Ovary (tissue), 9 donors: ENCODE results near the gene CDHR2. TPM values are rescaled to one million over a fixed set of nuclear protein-coding genes. Genes with fewer than 3 reads are reported as not detected.
A peak's percentile ranks its signal among the peaks of the same experiment; 100 is the strongest.

Experiments used
- DNase-seq, 5 donors: peaks; one replicate each; pipeline ENCODE4 v3.0.0-alpha.2; 2019 to 2020
- H3K27ac ChIP-seq, 2 donors: fragments of 200-600 bp; one replicate each; pipeline versions ENCODE4 v1.5.1 to v1.8.0; 2019 to 2022
- H3K27me3 ChIP-seq: fragments of 200-600 bp; one replicate; pipeline ENCODE4 v1.8.0; 2022
- H3K36me3 ChIP-seq: fragments of 200-600 bp; sonication (generic); one replicate; pipeline ENCODE4 v1.5.1; 2019
- H3K4me1 ChIP-seq: one replicate; pipeline ENCODE4 v1.8.1; 2013; ENCODE audit warnings: mild to moderate bottlenecking, moderate library complexity; ENCODE audit not compliant: insufficient read depth
- H3K4me3 ChIP-seq: fragments of 200-600 bp; sonication (generic); one replicate; pipeline ENCODE4 v1.5.1; 2017
- H3K9me3 ChIP-seq, 2 donors: fragments of 200-600 bp in 1 of 2; sonication (generic) in 1 of 2; one replicate each; pipeline versions ENCODE4 v1.5.1 to v1.8.1; 2013 to 2019; ENCODE audit warnings: mild to moderate bottlenecking in 1 of 2, moderate library complexity in 1 of 2
- CTCF ChIP-seq, 3 donors: fragments of 450-650 bp in 2 of 3; fragments of 200-600 bp in 1 of 3; IDR thresholded peaks; one replicate each; pipeline versions ENCODE4 v1.5.1 to v1.8.0; 2016 to 2022; ENCODE audit warnings: antibody characterized with exemption in 3 of 3, mild to moderate bottlenecking in 1 of 3
- EP300 ChIP-seq: sonication (generic); formaldehyde crosslinking; IDR thresholded peaks from one replicate; pipeline ENCODE4 v1.6.1; 2017; ENCODE audit warnings: antibody characterized with exemption
- POLR2A ChIP-seq: fragments of 450-650 bp; IDR thresholded peaks from one replicate; pipeline ENCODE4 v1.6.1; 2017; ENCODE audit warnings: antibody characterized with exemption, mild to moderate bottlenecking, moderate library complexity
- WGBS, 3 donors: extraction: QIAGEN DNeasy Blood & Tissue Kit in 1 of 3; methylation state at CpG; one replicate each; pipeline versions ENCODE4 v1.1.5 to v1.1.7; 2013 to 2017; 5-methylcytosine and 5-hydroxymethylcytosine counted together
- intact Hi-C, 4 donors: fragments of 100-400 bp; cut with DNase I; formaldehyde crosslinking; loops; one replicate each; pipeline versions ENCODE4 v1.11.0 to v1.15.1; 2022 to 2023
- polyA plus RNA-seq, 2 donors: library from polyadenylated mRNA; stranded (reverse); fragments of 200-250 nt in 1 of 2; fragments of 350-450 nt in 1 of 2; fragmentation: Illumina TruSeq in 1 of 2; extraction: RNeasy Lipid Tissue Mini Kit (QIAGEN cat#74804) in 1 of 2; gene quantifications; one replicate each; pipeline ENCODE4 v1.2.3, GENCODE V29; 2013 to 2014
- total RNA-seq, 7 donors: library from RNA; depleted of rRNA in 2 of 7; stranded (reverse); fragments of >200 nt in 2 of 7; fragmentation: NEBNext Ultra II Directional in 3 of 7; extraction: Animal tissue kit (Norgen Biotek cat#: 25700) in 3 of 7; gene quantifications; one replicate each; pipeline versions ENCODE4 v1.1.0 to v1.2.4, GENCODE V29; 2016 to 2023
- donor health status: DM: no; HTN: no; CAD: no; lungs with moderate emphysema.
- donor health status: DM: no; HTN: no; CAD: no.
- donor health status: Bipolar disorder and iron deficiency.
- donor health status: DM: yes; HTN: yes; CAD: no.
- donor health status: DM: no; HTN: no; CAD: no.
- donor health status: DM: yes; HTN: yes; CAD: no.

CDHR2 gene
- total and polyA plus RNA-seq, 9 donors: 0.10 to 2.0 (median 0.20) TPM; not detected in 6

- no peak overlapping the region for H3K27ac ChIP-seq
These were observed 19.5 kb downstream of the CDHR2 start for GRCh38 chr5:176568657-176569056.

GRCh38 chr5:176570044-176570443 lies 20.9 kb downstream of the CDHR2 start:
- no peak overlapping the region for H3K27ac ChIP-seq
- H3K4me1 ChIP-seq: no peaks in the 10 kb centered on the region
- intact Hi-C loops: no loop called here
- TF ChIP-seq POLR2A (no peak), EP300 (no peak), CTCF (IDR thresholded peaks at IDR 0.05) (no peak)
- 33 to 45% (median 33%) methylated on average over 6 of the region's 6 CpGs for WGBS, 3 donors
- H3K36me3 ChIP-seq: no peaks in the 10 kb centered on the region
- H3K9me3 ChIP-seq: no peaks in the 10 kb centered on the region
- no peak overlapping the region for H3K4me3 ChIP-seq
- no peak for DNase-seq
- no peaks in the 10 kb centered on the region for H3K27me3 ChIP-seq

More at GRCh38 chr5:176568657-176569056, 19.5 kb downstream of the CDHR2 start:
- DNase-seq: no peak
- H3K4me1 ChIP-seq: no peaks in the 10 kb centered on the region
- intact Hi-C loops: no loop called here
- H3K4me3 ChIP-seq: no peak overlapping the region
- H3K36me3 ChIP-seq: no peaks in the 10 kb centered on the region
- TF ChIP-seq EP300 (no peak), CTCF (IDR thresholded peaks at IDR 0.05) (no peak), POLR2A (no peak)
- no peaks in the 10 kb centered on the region for H3K27me3 ChIP-seq
- WGBS, 3 donors: 68 to 77% (median 74%) methylated on average over 17 to 18 of the region's 18 CpGs
- no peaks in the 10 kb centered on the region for H3K9me3 ChIP-seq

GRCh38 chr5:176573564-176574296 lies 24.6 kb downstream of the CDHR2 start:
- no peak overlapping the region for H3K4me3 ChIP-seq
- intact Hi-C loops: no loop called here
- DNase-seq: peak; percentile 20 to 57 (median 47)
- H3K9me3 ChIP-seq: no peaks in the 10 kb centered on the region
- WGBS, 3 donors: 35 to 43% (median 39%) methylated on average over 18 of the region's 18 CpGs
- H3K27ac ChIP-seq: no peak overlapping the region
- H3K4me1 ChIP-seq: no peaks in the 10 kb centered on the region
- TF ChIP-seq CTCF (IDR thresholded peaks at IDR 0.05) (peak; percentile 18 to 34 (median 20)), POLR2A (no peak)
- no peaks in the 10 kb centered on the region for H3K27me3 ChIP-seq
- H3K36me3 ChIP-seq: no peaks in the 10 kb centered on the region

- no peaks in the 10 kb centered on the region for H3K9me3 ChIP-seq
- no peaks in the 10 kb centered on the region for H3K36me3 ChIP-seq
- WGBS, 3 donors: 52 to 62% (median 53%) methylated on average over 10 of the region's 10 CpGs
- no peak overlapping the region for H3K4me3 ChIP-seq
- intact Hi-C loops: no loop called here
- no peak overlapping the region for H3K27ac ChIP-seq
- H3K27me3 ChIP-seq: no peaks in the 10 kb centered on the region
- TF ChIP-seq EP300: no peak
- TF ChIP-seq CTCF (IDR thresholded peaks at IDR 0.05): no peak
- no peak for TF ChIP-seq POLR2A
- DNase-seq: no peak
- H3K4me1 ChIP-seq: no peaks in the 10 kb centered on the region
These were observed 25.1 kb downstream of the CDHR2 start for GRCh38 chr5:176574297-176574591.
